Measurements from ENCODE around the gene ROMO1. TPM values are rescaled to one million over a fixed set of nuclear protein-coding genes. Genes with fewer than 3 reads are reported as not detected.

Gene ROMO1
- total RNA-seq, 2 experiments from 2014 or later = 32.9 to 35.8 TPM

GRCh38 chr20:35665949-35666288 is 33.3 kb upstream of the ROMO1 start:
- peak overlapping the region; percentile 57 for H3K27ac Mint-ChIP-seq
- intact Hi-C loops (cut with DNase I, micrococcal nuclease) = loop anchor here (1.0 to 2.0 kb wide), 4 partner anchors 33 to 123 kb away; partner anchors contain the start of genes NFS1 (in 2 of the 2), RBM39 (in 2 of the 2), ROMO1 (in 2 of the 2) and ERGIC3 (in 1 of the 2)
- peak overlapping the region; percentile 64 for H3K4me3 Mint-ChIP-seq
- H3K27me3 Mint-ChIP-seq = no peaks in the 10 kb centered on the region
- no peaks in the 10 kb centered on the region for H3K9me3 Mint-ChIP-seq
- H3K27me3 ChIP-seq (ENCODE audit: control insufficient read depth in 1 of 2, insufficient read depth in 2 of 2, low read length in 2 of 2) = no peaks in the 10 kb centered on the region
- H3K36me3 ChIP-seq (ENCODE audit: insufficient read depth, low read length) = peaks cover 27% of the 10 kb centered on the region
- ATAC-seq (ENCODE audit: poor library complexity) = no peak
- H3K4me1 Mint-ChIP-seq (ENCODE audit: low read depth) = peaks cover 37% of the 10 kb centered on the region
- no peak overlapping the region for H3K4me3 ChIP-seq (ENCODE audit: low read length)
- no peak for TF ChIP-seq CTCF (IDR thresholded peaks at IDR 0.05)
- CTCF ChIA-PET = no interaction called here
- no peak overlapping the region for H3K27ac ChIP-seq (ENCODE audit: low read depth in 1 of 2, low read length in 2 of 2)
- DNase-seq = peak in 1 of 14 experiments; percentile 26
- peaks cover 26% of the 10 kb centered on the region for H3K4me1 ChIP-seq (ENCODE audit: insufficient read depth, low read length)
- POLR2A ChIA-PET = interaction anchor here (0.6 to 8.2 kb wide), 5 partner anchors 42 to 253 kb away, joined by 3 to 147 read pairs (median 12); partner anchors contain the start of genes CEP250, RBM39 and SPAG4
- H3K9me3 ChIP-seq (ENCODE audit: control insufficient read depth in 1 of 2, insufficient read depth in 1 of 2, low read length in 2 of 2) = no peaks in the 10 kb centered on the region
- H3K36me3 Mint-ChIP-seq (ENCODE audit: low read depth) = peaks cover 46% of the 10 kb centered on the region

- peaks cover 4% of the 10 kb centered on the region for H3K4me1 Mint-ChIP-seq (ENCODE audit: low read depth)
- Histone ChIP-seq H3K27ac (ENCODE audit: low read depth in 1 of 2, low read length in 2 of 2) (no peak overlapping the region), H3K36me3 (ENCODE audit: insufficient read depth, low read length) (peaks cover 58% of the 10 kb centered on the region), H3K4me1 (ENCODE audit: insufficient read depth, low read length) (peaks cover 10% of the 10 kb centered on the region), H3K27me3 (ENCODE audit: control insufficient read depth in 1 of 2, insufficient read depth in 2 of 2, low read length in 2 of 2) (no peaks in the 10 kb centered on the region), H3K9me3 (ENCODE audit: control insufficient read depth in 1 of 2, insufficient read depth in 1 of 2, low read length in 2 of 2) (no peaks in the 10 kb centered on the region), H3K4me3 (ENCODE audit: low read length) (no peak overlapping the region)
- no peak overlapping the region for H3K4me3 Mint-ChIP-seq
- no peaks in the 10 kb centered on the region for H3K9me3 Mint-ChIP-seq
- intact Hi-C loops (cut with DNase I, micrococcal nuclease) = no loop called here
- no peak for ATAC-seq (ENCODE audit: poor library complexity)
- H3K36me3 Mint-ChIP-seq (ENCODE audit: low read depth) = peaks cover 62% of the 10 kb centered on the region
- no peak overlapping the region for H3K27ac Mint-ChIP-seq
- CTCF ChIA-PET = interaction anchor here (1.1 kb wide), 1 partner anchor 19 kb away, joined by 3 read pairs; no protein-coding TSS in a partner anchor
- TF ChIP-seq CTCF (IDR thresholded peaks at IDR 0.05) = no peak
- POLR2A ChIA-PET = interaction anchor here (0.6 to 1.0 kb wide), 2 partner anchors 73 to 104 kb away, joined by 3 to 4 read pairs; partner anchors contain the start of gene RBM39
- DNase-seq = no peak
- no peaks in the 10 kb centered on the region for H3K27me3 Mint-ChIP-seq
Measured at GRCh38 chr20:35669221-35669620, 30.0 kb upstream of the ROMO1 start.

- ChIA-PET CTCF (interaction anchor here (1.4 kb wide), 1 partner anchor 51 kb away, joined by 4 read pairs; no protein-coding TSS in a partner anchor), POLR2A (interaction anchor here (0.6 to 1.0 kb wide), 2 partner anchors 73 to 103 kb away, joined by 3 to 4 read pairs; partner anchors contain the start of gene RBM39)
- intact Hi-C loops (cut with DNase I, micrococcal nuclease) = no loop called here
- H3K36me3 Mint-ChIP-seq (ENCODE audit: low read depth) = peaks cover 62% of the 10 kb centered on the region
- H3K36me3 ChIP-seq (ENCODE audit: insufficient read depth, low read length) = peaks cover 63% of the 10 kb centered on the region
- no peaks in the 10 kb centered on the region for H3K27me3 ChIP-seq (ENCODE audit: control insufficient read depth in 1 of 2, insufficient read depth in 2 of 2, low read length in 2 of 2)
- H3K4me1 ChIP-seq (ENCODE audit: insufficient read depth, low read length) = peaks cover 5% of the 10 kb centered on the region
- DNase-seq = no peak
- no peaks in the 10 kb centered on the region for H3K9me3 Mint-ChIP-seq
- peaks cover 4% of the 10 kb centered on the region for H3K4me1 Mint-ChIP-seq (ENCODE audit: low read depth)
- no peak for TF ChIP-seq CTCF (IDR thresholded peaks at IDR 0.05)
- no peak for ATAC-seq (ENCODE audit: poor library complexity)
- H3K4me3 ChIP-seq (ENCODE audit: low read length) = no peak overlapping the region
- H3K4me3 Mint-ChIP-seq = no peak overlapping the region
- H3K27ac ChIP-seq (ENCODE audit: low read depth in 1 of 2, low read length in 2 of 2) = no peak overlapping the region
- H3K27ac Mint-ChIP-seq = no peak overlapping the region
- H3K9me3 ChIP-seq (ENCODE audit: control insufficient read depth in 1 of 2, insufficient read depth in 1 of 2, low read length in 2 of 2) = no peaks in the 10 kb centered on the region
- H3K27me3 Mint-ChIP-seq = no peaks in the 10 kb centered on the region
Measured at GRCh38 chr20:35669681-35670080, 29.5 kb upstream of the ROMO1 start.

All from CD4-positive, alpha-beta T cell (primary cell).